Measurements from ENCODE around the gene ANKRD23.

ANKRD23 gene

GRCh38 chr2:96877631-96878092, 33.8 kb upstream of the ANKRD23 start:
- in situ Hi-C loops (cut with MboI; ENCODE audit: low sequenced_read_pairs): no loop called here

- in situ Hi-C loops (cut with MboI; ENCODE audit: low sequenced_read_pairs): no loop called here
Measured at GRCh38 chr2:96877042-96877451, 33.2 kb upstream of the ANKRD23 start.

- in situ Hi-C loops (cut with MboI; ENCODE audit: low sequenced_read_pairs): no loop called here
Measured at GRCh38 chr2:96876269-96877041, 32.6 kb upstream of the ANKRD23 start.

GRCh38 chr2:96875498-96876268, 31.9 kb upstream of the ANKRD23 start:
- in situ Hi-C loops (cut with MboI; ENCODE audit: low sequenced_read_pairs): no loop called here

- in situ Hi-C loops (cut with MboI; ENCODE audit: low sequenced_read_pairs): no loop called here
Measured at GRCh38 chr2:96874198-96874831, 30.5 kb upstream of the ANKRD23 start.

- in situ Hi-C loops (cut with MboI; ENCODE audit: low sequenced_read_pairs): no loop called here
Measured at GRCh38 chr2:96873651-96874096, 29.9 kb upstream of the ANKRD23 start.

- in situ Hi-C loops (cut with MboI; ENCODE audit: low sequenced_read_pairs): no loop called here
Measured at GRCh38 chr2:96872591-96873349, 28.9 kb upstream of the ANKRD23 start.

- in situ Hi-C loops (cut with MboI; ENCODE audit: low sequenced_read_pairs): no loop called here
Measured at GRCh38 chr2:96870626-96871255, 26.9 kb upstream of the ANKRD23 start.

GRCh38 chr2:96869822-96870625, 26.2 kb upstream of the ANKRD23 start, which contains the start of gene SEMA4C:
Gene SEMA4C (minus strand): TSS chr2:96870080. CDS start chr2:96867886, 2,194 bp downstream.
- in situ Hi-C loops (cut with MboI; ENCODE audit: low sequenced_read_pairs): no loop called here

- in situ Hi-C loops (cut with MboI; ENCODE audit: low sequenced_read_pairs): no loop called here
Measured at GRCh38 chr2:96869281-96869821, 25.5 kb upstream of the ANKRD23 start.

GRCh38 chr2:96868555-96869280, 24.9 kb upstream of the ANKRD23 start:
- in situ Hi-C loops (cut with MboI; ENCODE audit: low sequenced_read_pairs): no loop called here

GRCh38 chr2:96867756-96868554, 24.1 kb upstream of the ANKRD23 start:
- in situ Hi-C loops (cut with MboI; ENCODE audit: low sequenced_read_pairs): no loop called here

GRCh38 chr2:96866986-96867755, 23.4 kb upstream of the ANKRD23 start:
- in situ Hi-C loops (cut with MboI; ENCODE audit: low sequenced_read_pairs): no loop called here

GRCh38 chr2:96866586-96866985, 22.8 kb upstream of the ANKRD23 start:
- in situ Hi-C loops (cut with MboI; ENCODE audit: low sequenced_read_pairs): no loop called here

- in situ Hi-C loops (cut with MboI; ENCODE audit: low sequenced_read_pairs): no loop called here
Measured at GRCh38 chr2:96866149-96866548, 22.3 kb upstream of the ANKRD23 start.

GRCh38 chr2:96865654-96866053, 21.8 kb upstream of the ANKRD23 start:
- in situ Hi-C loops (cut with MboI; ENCODE audit: low sequenced_read_pairs): no loop called here
